Activated T-cell treated with anti-CD3 and anti-CD28 coated beads for 4 hours (primary cell): ENCODE results near the gene ACACB.

Experiments
- DNase-seq: peaks from one replicate; pipeline ENCODE4 v3.0.0-alpha.2; 2020

The ACACB gene

DNA sequence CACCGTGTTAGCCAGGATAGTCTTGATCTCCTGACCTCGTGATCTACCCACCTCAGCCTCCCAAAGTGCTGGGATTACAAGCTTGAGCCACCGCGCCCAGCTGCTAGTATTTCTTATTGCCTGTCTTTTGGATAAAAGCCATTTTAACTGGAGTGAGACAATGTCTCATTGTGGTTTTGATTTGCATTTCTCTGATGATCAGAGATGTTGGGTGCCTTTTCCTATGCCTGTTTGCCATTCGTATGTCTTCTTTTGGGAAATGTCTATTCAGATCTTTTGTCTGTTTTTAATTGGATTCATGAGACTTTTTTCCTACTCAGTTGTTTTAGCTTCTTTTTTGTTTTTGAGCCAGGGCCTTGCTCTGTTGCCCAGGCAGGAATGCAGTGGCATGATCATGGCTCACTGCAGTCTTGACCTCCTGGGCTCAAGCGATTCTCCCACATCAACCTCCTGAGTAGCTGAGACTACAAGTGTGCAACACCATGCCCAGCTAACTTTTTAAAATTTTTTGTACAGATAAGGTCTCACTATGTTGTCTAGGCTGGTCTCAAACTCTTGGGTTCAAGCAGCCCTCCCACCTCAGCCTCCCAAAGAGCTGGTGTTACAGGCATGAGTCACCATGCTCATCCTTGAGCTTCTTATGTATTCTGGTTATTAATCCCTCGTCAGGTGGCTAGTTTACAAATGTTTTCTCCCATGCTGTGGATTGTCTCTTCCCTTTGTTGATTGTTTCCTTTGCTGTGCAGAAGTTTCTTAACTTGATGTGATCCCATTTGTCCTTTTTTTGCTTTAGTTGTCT, 65.9 kb downstream of the ACACB start:
- no peak for DNase-seq

DNA sequence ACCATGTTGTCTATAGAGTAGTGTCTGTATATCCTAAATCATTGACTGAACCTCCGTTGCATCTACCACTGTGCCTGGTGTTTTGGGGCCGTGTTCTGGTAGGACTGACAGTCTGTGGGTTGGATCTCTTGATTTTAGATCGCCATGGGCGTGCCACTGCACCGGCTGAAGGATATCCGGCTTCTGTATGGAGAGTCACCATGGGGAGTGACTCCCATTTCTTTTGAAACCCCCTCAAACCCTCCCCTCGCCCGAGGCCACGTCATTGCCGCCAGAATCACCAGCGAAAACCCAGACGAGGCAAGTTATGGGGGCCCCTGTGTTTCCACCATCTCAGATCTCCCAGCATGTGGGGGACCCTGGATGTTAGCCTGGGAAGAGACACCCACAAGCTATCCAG, 69.1 kb downstream of the ACACB start:
- no peak for DNase-seq

DNA sequence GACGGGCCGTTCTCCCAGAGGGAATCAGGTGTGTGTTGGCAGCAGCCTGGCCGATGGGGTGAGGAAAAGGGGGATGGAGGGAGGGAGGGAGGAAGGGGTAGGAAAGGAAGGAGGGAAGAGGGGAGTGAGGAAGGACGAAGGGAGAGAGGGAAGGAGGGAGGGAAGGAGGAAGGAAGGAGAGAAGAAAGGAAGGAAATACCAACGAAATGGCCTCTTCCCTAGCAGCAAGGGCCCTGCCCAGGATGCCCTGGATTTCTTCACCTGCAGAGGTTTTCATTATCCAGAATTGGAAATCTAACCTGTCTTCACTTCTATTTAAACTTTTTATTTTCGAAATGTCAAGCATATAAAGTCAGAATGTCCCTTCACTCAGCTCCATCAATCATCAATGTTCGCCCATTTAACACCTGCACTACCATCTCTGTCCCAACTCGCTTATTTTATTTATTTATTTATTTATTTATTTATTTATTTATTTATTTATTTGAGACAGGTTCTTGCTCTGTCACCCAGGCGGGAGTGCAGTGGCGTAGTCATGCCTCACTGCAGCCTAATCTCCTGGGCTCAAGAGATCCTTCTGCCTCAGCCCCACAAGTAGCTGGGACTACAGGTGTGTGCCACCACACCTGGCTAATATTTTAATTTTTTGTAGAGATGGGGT, 70.7 kb downstream of the ACACB start:
- DNase-seq, result no peak

DNA sequence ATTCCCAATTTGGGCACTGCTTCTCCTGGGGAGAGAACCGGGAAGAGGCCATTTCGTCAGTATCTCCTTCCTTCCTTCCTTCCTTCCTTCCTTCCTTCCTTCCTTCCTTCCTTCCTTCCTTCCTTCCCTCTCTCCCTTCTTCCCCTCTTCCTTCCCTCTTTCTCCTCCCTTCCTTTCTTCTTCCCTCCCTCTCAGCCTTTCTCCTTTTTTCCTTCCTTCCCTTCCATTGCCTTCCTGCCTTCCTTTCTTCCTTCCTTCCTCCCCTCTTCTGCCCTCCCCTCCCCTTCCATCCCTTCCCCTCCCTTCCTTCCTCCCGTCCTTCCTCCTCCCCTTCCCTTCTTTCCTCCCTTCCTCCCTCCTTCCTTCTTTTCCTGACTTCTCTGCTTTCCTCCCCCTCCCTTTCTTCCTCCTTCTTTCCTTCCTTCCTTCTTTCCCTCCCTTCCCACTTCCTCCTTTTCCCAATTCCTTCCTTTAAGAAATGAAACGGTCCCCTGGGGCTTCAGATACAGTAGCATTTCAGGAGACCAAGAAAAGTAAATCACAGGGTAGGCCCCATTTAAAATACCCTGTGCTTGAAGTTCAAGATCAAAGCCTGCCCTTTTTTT, 71.8 kb downstream of the ACACB start:
- no peak for DNase-seq

DNA sequence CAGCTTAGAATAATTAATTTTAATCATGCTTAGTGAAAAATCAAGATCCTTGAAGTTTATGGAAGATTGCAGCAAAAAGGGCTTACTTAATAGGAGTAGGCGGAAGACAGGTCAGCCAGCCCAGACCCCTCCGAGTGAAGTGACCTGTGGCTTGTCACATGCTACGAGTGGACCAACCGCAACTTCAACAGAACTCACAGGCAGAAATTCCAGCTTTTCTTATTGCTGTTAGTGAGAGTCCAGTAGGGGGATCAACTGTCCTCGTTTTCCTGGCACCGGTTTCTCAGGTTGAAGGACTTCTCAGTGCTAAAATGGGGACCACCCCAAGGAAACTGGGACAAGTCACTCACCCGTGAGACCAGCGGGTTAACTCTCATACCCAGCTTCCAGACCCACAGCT, 72.9 kb downstream of the ACACB start:
- no peak for DNase-seq

DNA sequence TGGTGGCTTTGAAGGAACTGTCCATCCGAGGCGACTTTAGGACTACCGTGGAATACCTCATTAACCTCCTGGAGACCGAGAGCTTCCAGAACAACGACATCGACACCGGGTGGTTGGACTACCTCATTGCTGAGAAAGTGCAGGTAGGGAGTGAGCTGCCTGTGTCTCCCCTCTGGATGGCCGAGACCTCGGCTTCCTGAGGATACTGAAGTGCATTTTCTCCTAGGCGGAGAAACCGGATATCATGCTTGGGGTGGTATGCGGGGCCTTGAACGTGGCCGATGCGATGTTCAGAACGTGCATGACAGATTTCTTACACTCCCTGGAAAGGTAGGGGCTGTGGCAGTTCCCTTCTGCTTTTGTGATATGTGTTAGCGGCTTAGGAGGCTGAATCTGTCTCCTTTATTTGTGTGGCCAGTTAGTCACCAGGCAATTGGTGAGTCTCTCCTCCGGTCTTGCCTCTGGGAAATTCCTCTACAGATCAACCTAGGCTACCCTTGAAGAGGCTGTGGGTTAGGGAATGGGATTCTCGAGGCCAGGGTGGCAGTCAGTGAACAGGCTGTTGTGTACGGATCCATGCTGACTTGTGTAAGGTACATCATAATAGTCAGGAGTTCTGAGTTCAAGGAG, 75.3 kb downstream of the ACACB start:
- DNase-seq, result no peak

DNA sequence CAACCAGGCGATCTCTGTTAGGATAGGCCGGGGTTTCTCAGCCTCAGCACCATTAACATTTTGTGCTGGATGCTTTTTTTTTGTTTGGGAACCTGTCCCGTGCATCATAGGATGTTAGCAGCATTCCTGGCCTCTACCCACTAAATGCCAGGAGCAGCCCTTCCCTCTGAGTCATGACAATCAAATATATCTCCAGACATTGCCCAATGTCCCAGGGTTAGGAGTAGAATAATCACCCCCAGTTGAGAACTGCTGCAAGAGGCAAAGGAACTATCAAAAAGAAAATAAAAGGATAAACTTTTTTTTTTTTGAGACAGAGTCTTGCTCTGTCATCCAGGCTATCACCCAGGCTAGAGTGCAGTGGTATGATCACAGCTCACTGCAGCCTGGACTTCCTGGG, 76.0 kb downstream of the ACACB start:
- DNase-seq, result no peak

DNA sequence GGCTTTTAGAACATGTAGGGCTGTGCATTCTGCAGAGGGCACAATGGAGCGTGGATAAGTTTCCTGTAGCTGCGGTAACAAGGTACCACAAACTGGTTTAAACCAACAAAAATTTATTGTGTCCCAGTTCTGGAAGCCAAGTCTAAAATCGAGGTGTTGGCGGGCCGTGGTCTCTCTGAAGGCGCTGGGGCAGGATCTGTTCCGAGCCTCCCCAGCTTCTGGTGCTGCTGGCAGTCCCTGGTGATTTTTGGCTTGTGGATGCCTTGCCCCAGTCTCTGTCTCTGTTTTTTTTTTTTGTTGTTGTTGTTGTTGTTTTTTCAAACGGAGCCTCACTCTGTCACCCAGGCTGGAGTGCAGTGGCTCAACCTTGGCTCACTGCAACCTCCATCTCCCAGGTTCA, 77.5 kb downstream of the ACACB start:
- DNase-seq, result no peak

DNA sequence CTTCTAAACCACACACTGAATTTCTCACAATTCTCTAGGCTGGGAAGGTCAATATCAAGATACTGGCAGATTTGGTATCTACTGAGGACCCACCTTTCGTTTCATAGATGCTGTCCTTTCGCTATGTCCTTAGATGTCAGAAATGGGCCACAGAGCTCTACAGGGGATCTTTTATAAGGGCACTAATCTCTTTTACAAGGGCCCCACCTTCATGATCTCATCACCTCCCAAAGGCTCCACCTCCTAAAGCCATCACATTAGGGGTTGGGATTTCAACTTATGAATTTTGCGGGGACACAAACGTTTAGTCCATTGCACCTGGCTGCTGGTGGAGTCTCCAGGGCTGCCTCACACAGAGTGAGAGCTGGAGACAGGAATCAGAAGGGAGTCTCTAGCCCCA, 79.9 kb downstream of the ACACB start:
- no peak for DNase-seq

DNA sequence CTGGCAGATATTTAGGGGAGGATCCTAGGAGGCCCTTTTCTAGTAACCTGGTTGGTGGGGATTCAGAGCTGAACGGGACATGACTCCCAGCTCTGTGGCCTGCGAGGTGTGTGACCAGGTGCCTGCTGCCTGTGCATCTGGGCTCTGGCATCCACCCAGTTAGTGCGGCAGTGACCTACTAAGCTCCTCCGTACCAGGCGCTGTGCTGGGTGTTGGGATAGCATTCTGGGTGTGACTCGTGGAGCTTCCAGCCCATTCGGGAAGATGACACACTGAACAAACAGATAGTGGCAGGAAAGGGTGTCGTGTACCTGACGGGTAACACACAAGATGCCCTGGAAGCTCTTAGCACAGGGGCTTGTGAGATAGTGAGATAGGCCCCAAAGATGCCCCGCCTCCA, 80.9 kb downstream of the ACACB start:
- no peak for DNase-seq

DNA sequence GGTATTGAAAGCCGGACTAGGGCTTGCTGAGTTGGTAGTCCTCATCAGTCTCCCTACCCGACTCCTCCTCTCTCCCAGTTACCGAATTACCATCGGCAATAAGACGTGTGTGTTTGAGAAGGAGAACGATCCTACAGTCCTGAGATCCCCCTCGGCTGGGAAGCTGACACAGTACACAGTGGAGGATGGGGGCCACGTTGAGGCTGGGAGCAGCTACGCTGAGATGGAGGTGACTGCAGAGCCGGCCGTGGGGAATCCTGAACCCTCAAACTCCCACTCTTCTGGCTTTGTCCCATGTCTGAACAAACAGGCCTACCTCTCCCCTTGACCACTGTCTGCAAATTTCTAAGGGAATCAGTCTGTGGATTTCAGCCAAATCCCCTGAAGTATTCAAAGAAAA, 82.9 kb downstream of the ACACB start:
- no peak for DNase-seq

DNA sequence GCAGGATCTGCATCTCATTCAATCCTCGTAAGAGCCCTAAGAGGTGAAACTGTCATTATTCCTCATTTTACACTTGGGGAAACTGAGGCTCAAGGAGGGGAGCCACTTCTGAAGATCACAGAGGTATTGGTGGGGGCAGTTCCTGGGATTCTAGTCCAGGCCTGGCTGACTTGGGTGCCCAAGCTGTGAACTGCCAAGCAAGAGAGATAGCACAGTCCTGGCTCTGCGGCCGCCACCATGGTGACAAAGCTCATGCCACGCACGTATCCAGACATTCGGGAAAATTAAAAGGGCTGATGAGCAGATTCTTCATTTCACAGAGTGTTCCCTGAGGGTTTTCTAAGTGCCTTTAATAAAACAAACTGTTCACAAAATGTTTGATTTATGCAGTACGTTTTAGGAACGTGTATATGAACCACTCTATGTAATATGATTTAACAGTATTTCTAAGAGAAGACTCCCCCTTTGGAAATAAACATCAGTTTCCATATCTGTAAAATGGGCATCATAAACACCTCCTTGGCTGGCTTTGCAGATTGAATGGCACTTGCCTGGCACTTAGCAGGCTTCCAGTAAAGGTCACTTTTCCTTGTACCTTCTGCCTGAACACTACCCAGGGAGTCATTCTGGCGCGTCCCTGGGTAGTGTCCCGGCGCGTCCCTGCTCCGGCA, 84.6 kb downstream of the ACACB start:
- no peak for DNase-seq

DNA sequence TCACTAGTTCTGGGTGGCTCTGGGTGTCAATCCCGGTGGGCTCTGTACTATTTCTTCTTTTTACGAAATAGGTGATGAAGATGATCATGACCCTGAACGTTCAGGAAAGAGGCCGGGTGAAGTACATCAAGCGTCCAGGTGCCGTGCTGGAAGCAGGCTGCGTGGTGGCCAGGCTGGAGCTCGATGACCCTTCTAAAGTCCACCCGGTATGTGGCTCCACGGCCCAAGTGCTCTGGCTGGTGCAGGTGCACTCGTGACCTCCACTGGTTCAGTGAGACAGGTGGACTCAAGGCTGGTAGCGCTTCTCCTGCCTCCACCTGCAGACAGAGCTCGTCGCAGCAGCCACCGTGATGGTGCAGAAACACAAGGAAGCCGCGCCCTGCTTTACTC, 85.1 kb downstream of the ACACB start:
- no peak for DNase-seq

DNA sequence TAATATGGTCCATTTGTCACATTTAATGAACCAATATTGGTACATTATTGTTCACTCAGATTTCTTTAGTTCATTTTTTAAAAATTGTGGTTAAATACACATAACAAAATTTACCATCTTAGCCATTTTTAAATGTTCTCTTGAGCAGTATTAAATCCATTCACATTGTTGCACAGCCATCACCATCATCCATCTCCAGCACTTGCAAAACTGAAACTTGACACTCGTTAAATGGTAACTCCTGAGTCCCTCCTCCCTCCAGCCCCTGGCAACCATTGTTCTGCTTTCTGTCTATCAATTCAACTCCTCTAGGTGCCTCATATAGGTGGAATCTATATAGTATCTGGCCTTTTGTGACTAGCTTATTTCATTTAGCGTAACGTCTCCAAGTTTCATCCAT, 86.4 kb downstream of the ACACB start:
- no peak for DNase-seq

DNA sequence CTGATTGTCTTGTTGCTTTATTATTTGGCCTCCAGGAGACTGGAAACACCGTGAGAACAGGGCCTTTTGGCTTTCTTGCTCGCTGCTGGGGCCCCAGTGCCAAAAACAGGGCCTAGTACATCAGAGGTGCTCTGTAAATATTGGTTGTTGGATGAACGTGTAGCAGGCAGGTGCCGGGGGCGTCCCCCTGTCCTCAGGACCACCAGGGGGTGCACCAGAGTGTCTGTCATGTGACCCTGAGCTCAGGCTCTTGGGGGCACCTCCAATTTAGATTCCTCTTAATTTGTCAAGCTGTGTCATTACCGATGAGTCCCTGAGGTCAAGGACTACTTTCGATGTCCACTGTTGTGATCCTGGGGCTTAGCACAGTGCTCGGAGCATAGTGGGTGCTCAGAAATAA, 87.1 kb downstream of the ACACB start:
- DNase-seq, result no peak

DNA sequence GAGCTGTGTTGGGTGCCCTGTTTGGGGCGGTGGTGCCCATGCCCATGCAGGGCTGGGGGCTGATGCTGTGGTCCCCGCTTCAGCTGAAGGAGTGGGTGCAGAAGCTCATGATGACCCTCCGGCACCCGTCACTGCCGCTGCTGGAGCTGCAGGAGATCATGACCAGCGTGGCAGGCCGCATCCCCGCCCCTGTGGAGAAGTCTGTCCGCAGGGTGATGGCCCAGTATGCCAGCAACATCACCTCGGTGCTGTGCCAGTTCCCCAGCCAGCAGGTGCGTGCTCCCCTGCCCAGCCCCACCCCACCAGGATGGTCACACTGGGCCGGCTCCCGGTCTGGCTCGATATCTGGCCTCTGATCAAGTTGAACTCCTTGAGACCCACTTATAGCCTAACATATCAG, 92.7 kb downstream of the ACACB start:
- no peak for DNase-seq

DNA sequence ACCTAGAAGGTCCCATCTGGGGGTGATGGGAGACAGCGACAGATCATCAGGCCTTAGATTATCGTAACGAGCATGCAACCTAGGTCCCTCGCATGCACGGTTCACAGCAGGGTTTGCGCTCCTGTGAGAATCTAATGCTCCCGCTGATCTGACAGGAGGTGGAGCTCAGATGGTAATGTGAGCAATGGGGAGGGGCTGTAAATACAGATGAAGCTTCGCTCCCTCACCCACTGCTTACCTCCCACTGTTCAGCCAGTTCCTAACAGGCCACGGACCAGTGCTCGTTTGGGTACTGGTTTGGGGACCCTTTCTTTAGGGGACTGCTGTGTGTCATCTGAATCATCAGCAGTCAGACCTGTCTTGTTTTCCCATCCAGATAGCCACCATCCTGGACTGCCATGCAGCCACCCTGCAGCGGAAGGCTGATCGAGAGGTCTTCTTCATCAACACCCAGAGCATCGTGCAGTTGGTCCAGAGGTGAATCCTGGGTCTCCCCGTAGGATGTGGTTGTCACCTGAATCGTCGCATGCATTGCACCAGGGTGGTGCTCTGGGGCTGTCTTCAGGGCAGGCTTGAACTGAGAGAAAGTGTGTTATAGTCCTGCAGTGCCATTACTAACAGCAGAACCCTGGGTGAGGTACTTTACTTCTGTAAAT, 96.2 kb downstream of the ACACB start:
- DNase-seq, result no peak

DNA sequence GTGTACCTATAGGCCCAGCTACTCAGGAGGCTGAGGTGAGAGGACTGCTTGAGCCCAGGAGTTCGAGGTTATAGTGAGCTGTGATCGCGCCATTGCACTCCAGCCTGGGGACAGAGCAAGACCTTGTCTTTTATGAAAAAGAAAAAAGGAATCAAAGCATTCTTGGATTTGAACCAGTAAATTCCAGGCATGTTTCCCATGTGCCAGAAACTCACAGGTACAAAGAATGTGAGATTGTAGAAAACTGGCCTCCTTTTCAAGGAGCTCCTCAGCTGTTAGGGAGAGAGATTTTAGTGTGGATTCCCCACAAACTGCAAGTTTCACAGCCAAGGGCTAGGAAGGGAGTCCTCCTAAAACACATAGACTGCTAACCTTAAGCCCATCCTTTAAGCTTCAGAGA, 97.7 kb downstream of the ACACB start:
- DNase-seq, result no peak

DNA sequence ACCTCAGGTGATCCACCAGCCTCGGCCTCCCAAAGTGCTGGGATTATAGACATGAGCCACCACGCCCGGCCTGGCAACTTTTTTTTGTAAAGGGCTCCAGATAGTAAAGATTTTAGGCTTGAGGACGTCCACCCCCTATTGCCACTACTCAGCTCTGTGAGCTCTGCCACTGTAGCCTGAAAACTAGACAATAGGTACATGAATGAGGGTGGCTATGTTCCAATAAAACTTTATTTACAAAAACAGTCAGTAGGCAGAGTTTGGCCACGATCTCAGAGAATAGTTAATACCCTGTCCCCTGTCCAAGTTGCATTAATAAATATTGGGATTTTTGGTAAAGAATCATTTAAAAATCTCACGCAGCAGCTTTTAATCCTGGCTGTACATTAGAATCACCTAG, 102.6 kb downstream of the ACACB start:
- DNase-seq, result no peak

DNA sequence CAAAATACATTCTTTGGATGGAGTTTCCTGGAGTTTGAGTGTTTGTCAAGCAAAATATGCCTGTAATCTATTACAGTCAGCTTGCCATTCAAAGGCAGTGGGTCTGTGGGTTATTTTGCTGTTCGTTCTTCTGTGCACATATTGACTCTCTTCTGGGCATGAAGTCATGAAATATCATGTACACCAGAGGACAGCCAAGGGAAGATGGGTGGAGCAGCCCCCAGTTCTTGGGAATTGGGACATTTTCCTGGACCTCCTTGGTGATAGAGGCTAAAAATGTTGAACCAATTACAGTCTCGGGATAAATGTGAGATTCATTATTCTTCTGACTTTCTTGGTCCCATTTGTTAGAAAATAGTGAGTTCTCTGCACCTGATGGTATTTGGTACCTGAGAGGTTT, 103.6 kb downstream of the ACACB start:
- no peak for DNase-seq

DNA sequence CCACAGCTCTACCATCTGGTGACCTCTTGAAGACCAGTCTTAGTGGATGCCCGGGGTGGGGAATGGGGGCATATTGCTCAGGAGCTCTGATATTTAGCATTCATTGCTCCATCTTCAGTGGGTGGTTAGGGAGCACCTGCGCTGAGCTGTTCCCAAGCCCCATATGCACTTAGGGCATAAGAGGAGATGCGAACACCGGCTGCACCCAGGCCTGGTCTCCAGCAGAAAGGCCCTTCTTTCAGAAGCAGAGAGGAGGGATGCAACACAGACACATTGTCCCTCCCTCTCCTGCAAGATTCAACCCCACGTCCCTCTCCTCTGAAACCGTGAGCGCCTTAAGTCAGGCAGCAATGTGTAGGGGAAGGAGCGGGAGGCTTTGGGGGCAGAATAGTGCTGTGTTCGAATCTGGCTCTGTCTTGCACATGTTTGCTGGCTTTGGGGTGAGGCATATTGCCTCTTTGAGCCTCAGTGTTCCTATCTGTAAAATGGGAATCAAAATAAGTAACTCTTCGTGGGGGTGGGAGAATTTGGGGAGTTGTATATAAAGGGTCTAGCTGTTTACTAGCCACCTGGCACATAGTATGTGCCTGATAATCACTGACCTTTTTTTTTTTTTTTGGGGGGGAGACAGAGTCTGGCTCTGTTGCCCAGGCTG, 105.0 kb downstream of the ACACB start:
- DNase-seq, result no peak

DNA sequence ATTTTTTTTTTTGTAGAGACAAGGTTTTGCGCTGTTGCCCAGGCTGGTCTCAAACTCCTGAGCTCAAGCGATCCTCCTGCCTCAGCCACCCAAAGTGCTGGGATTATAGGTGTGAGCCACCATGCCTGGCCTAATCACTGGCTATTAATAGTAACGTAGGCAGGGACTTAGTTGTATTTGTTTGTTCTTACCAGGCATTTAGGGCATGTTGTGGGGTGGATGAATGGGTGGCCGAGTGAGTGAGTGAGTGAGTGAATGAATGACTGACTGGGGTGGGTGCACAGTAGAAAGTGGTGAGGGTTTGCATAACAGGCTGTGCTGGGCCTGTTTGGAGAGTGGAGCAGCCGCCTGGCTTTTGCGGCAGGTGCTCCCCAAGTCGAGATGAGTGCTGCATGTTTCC, 105.7 kb downstream of the ACACB start:
- no peak for DNase-seq
